K562 (cell line): ENCODE data around the gene ANKRD13B. TPM values are rescaled to one million over a fixed set of nuclear protein-coding genes. Genes with fewer than 3 reads are reported as not detected.

Experiments used
- ATAC-seq: fragments of 200-7000 bp; cut with Tn5 transposase; 3 replicates; pipeline ENCODE4 v1.9.1; 2020; ENCODE audit warnings: moderate library complexity
- BruUV-seq: library from RNA; stranded (reverse); fragments of 400-500 nt; replicated peaks from 2 replicates; lab custom pipeline; 2021; lab: Mats Ljungman, UMichigan
- CTCF ChIA-PET: fragments of 300-600 bp; formaldehyde crosslinking; extraction: SDS; loops from one replicate; lab custom pipeline; 2021; ENCODE audit warnings: low intra/inter-chr PET ratio; lab: Yijun Ruan, JAX
- POLR2A ChIA-PET: fragments of 300-600, 350-650 bp; sonication (Branson Sonifier 250); formaldehyde crosslinking; extraction: SDS; loops from one replicate; lab custom pipeline; 2021; ENCODE audit warnings: antibody characterized with exemption, inconsistent platforms; lab: Yijun Ruan, JAX
- DNase-seq, 4 experiments: peaks; one replicate each; pipeline versions ENCODE4 v3.0.0 to v3.0.0-alpha.2; 2011 to 2018; ENCODE audit warnings: low spot score in 3 of 4, mixed read lengths in 3 of 4; ENCODE audit errors: extremely low read depth in 1 of 4
- FAIRE-seq: peaks from 2 replicates; lab custom pipeline; 2011; peaks lifted over from hg19 to GRCh38; lab: Jason Lieb, UNC
- H2AFZ ChIP-seq: 2 replicates; pipeline ENCODE4 v1.6.0; 2011; ENCODE audit warnings: low read depth, low read length, control low read depth, inconsistent platforms
- H3K27ac ChIP-seq: fragments of 200-600 bp; 3 replicates; pipeline ENCODE4 v1.8.0; 2011; ENCODE audit warnings: low read depth, mild to moderate bottlenecking, control low read depth, inconsistent platforms, low read length, moderate library complexity, mixed read lengths; ENCODE audit errors: extremely low read depth
- H3K27me3 ChIP-seq, 2 experiments: fragments of 300-600 bp in 1 of 2; 2 replicates in 1 of 2; 3 replicates in 1 of 2; pipeline versions ENCODE4 v1.6.0 to v1.8.0; 2011; ENCODE audit warnings: inconsistent platforms in 2 of 2, low read length in 2 of 2, mild to moderate bottlenecking in 1 of 2, mixed read lengths in 1 of 2, moderate library complexity in 1 of 2; ENCODE audit not compliant: control insufficient read depth in 2 of 2, insufficient read depth in 2 of 2
- H3K36me3 ChIP-seq: fragments of 300-600 bp; 3 replicates; pipeline ENCODE4 v1.8.0; 2011; ENCODE audit warnings: mild to moderate bottlenecking, low read length, inconsistent platforms; ENCODE audit not compliant: control insufficient read depth, insufficient read depth
- H3K4me1 ChIP-seq, 2 experiments: fragments of 200-600 bp in 1 of 2; replicated peaks in 1 of 2; 2 replicates in 1 of 2; 3 replicates in 1 of 2; pipeline versions ENCODE4 v1.5.1 to v1.8.0; 2011; ENCODE audit warnings: inconsistent platforms in 2 of 2, low read length in 2 of 2, mild to moderate bottlenecking in 1 of 2, mixed read lengths in 1 of 2, moderate library complexity in 1 of 2; ENCODE audit not compliant: control insufficient read depth in 2 of 2, insufficient read depth in 2 of 2
- H3K4me2 ChIP-seq: 2 replicates; pipeline ENCODE4 v1.6.1; 2011; ENCODE audit warnings: low read length, control low read depth, inconsistent platforms, mixed read lengths; ENCODE audit not compliant: insufficient read depth
- H3K4me3 ChIP-seq: fragments of 200-600 bp; sonication (generic), shearing (Covaris generic); 2 replicates; pipeline ENCODE4 v1.5.1; 2016; ENCODE audit warnings: control low read depth, inconsistent platforms
- H3K79me2 ChIP-seq: fragments of 200-600 bp; 3 replicates; pipeline ENCODE4 v1.8.0; 2011; ENCODE audit warnings: low read length, inconsistent platforms; ENCODE audit not compliant: control insufficient read depth, insufficient read depth
- H3K9ac ChIP-seq, 2 experiments: 2 replicates each; pipeline versions ENCODE4 v1.6.0 to v1.6.1; 2011; ENCODE audit warnings: low read depth in 2 of 2, low read length in 2 of 2, control low read depth in 1 of 2, inconsistent platforms in 1 of 2, mild to moderate bottlenecking in 1 of 2, mixed read lengths in 1 of 2; ENCODE audit not compliant: insufficient read depth in 1 of 2
- H3K9me1 ChIP-seq: one replicate; pipeline ENCODE4 v1.6.0; 2011; ENCODE audit warnings: inconsistent platforms, mild to moderate bottlenecking, low read length, moderate library complexity; ENCODE audit not compliant: control insufficient read depth, insufficient read depth
- H3K9me3 ChIP-seq: replicated peaks from 2 replicates; pipeline ENCODE4 v1.5.1; 2011; ENCODE audit warnings: low read depth, low read length, inconsistent platforms; ENCODE audit not compliant: control insufficient read depth, insufficient read depth
- H4K20me1 ChIP-seq: replicated peaks from 2 replicates; pipeline ENCODE4 v1.6.1; 2011; ENCODE audit warnings: low read length, inconsistent platforms, mixed read lengths; ENCODE audit not compliant: control insufficient read depth, insufficient read depth
- E2F6 ChIP-seq, 2 experiments: IDR thresholded peaks; 2 replicates each; pipeline ENCODE4 v1.6.1; 2011; ENCODE audit warnings: borderline replicate concordance in 1 of 2, control low read depth in 1 of 2, low read depth in 1 of 2, low read length in 1 of 2, mild to moderate bottlenecking in 1 of 2, mixed read lengths in 1 of 2, moderate library complexity in 1 of 2; ENCODE audit not compliant: insufficient read depth in 1 of 2, insufficient read length in 1 of 2, poor library complexity in 1 of 2, severe bottlenecking in 1 of 2; ENCODE audit errors: extremely low read depth in 1 of 2
- FOXK2 ChIP-seq, 2 experiments: fragments of 450-650 bp; IDR thresholded peaks in 1 of 2; conservative IDR thresholded peaks in 1 of 2; 2 replicates each; pipeline ENCODE4 v1.6.1; 2016; ENCODE audit warnings: low read depth in 2 of 2, mild to moderate bottlenecking in 1 of 2
- GABPA ChIP-seq: fragments of 200-800 bp; sonication (Bioruptor generic); conservative IDR thresholded peaks from 2 replicates; pipeline ENCODE4 v1.6.1; 2016; ENCODE audit warnings: low read depth, missing genetic modification characterization, missing compliant biosample characterization
- NR3C1 ChIP-seq: sonication (generic); formaldehyde crosslinking; IDR thresholded peaks from 2 replicates; pipeline ENCODE4 v1.8.1; 2022; ENCODE audit warnings: missing genetic modification reagents
- WGBS: fragments of 100-300 bp; shearing (Covaris generic); methylation state at CpG from one replicate; pipeline ENCODE4 v1.1.6; 2016; ENCODE audit warnings: low coverage, mixed read lengths; ENCODE audit not compliant: insufficient coverage; ENCODE audit errors: missing lambda C conversion rate; 5-methylcytosine and 5-hydroxymethylcytosine counted together
- in situ Hi-C: fragments of 300-500 bp; cut with MboI; formaldehyde crosslinking; loops from 4 replicates; pipeline ENCODE4 v1.15.0; 2018; ENCODE audit warnings: inconsistent platforms, mixed read lengths
- intact Hi-C: fragments of 100-400 bp; cut with micrococcal nuclease; formaldehyde crosslinking; loops from 2 replicates; pipeline ENCODE4 v1.14.2; 2022
- polyA plus RNA-seq, 8 experiments: library from polyadenylated mRNA; depleted of rRNA in 4 of 8; stranded (reverse) in 5 of 8; unstranded in 3 of 8; fragments of >200 nt; fragmentation: Nextera tagmentation in 2 of 8; fragmentation: Illumina TruSeq in 1 of 8; extraction: Ambion mirVana in 2 of 8; extraction: Trizol in 1 of 8; gene quantifications; 2 replicates each; pipeline versions ENCODE4 v1.2.1 to v1.2.3, GENCODE V29; 2011 to 2014; ENCODE audit warnings: inconsistent platforms in 1 of 8, missing spikeins in 1 of 8
- total RNA-seq, 7 experiments: library from RNA; depleted of rRNA in 6 of 7; stranded (reverse); fragments of >200 nt in 6 of 7; fragmentation: Illumina TruSeq in 2 of 7; extraction: Trizol in 2 of 7; gene quantifications; 2 replicates each; pipeline versions ENCODE4 v1.2.1 to v1.2.3, GENCODE V29; 2011 to 2021; ENCODE audit warnings: low replicate concordance in 1 of 7
- TF ChIP-seq, protein P1 (sequence below): fragments of 200-800 bp; sonication (Bioruptor generic); IDR thresholded peaks from 2 replicates; pipeline ENCODE4 v1.6.1; 2017; ENCODE audit warnings: missing genetic modification characterization, missing compliant biosample characterization

Gene ANKRD13B
- total and polyA plus RNA-seq, 9 of the 15 experiments (the other 6 are each of a cell fraction or from before 2014, with no cell fraction given), result 0.15 to 28.1 (median 4.6) TPM

GRCh38 chr17:29566473-29567303 lies 26.2 kb upstream of the ANKRD13B start, which contains the start of gene ABHD15 (continued):
- no peak for TF ChIP-seq GABPA (tag)

DNA sequence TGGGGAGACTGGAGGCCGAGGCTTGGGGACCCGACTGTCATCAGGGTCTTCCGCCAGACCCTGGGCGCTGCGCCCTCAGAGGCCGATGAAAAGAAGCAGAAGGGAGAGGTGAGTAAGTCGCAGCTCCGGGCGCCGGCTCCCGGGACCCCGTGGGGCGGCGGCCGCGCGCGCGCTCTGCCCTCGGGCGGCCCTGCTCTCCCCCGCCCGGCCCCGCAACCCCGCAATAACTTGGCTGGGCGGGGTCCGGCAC lies 25.7 kb upstream of the ANKRD13B start:
- FAIRE-seq, result no peak
- CTCF ChIA-PET, result interaction anchor here (1.5 kb wide), 1 partner anchor 197 kb away, joined by 3 read pairs; no protein-coding TSS in a partner anchor
- BruUV-seq, result no TSS peak
- Histone ChIP-seq H3K9ac (peak overlapping the region; percentile 75 to 96; a peak in 3 of 4 replicates), H2AFZ (peak overlapping the region; percentile 97; the same call in 1 of the 2 replicates), H3K27ac (no peak overlapping the region), H3K36me3 (no peaks in the 10 kb centered on the region), H3K9me1 (peaks cover 3% of the 10 kb centered on the region), H3K9me3 (no peaks in the 10 kb centered on the region), H4K20me1 (peaks cover under 1% of the 10 kb centered on the region; the same call in 1 of the 2 replicates), H3K79me2 (no peaks in the 10 kb centered on the region), H3K4me2 (peak overlapping the region; percentile 78), H3K4me1 (peaks cover 3 to 48% of the 10 kb centered on the region in 2 experiments; a peak in 4 of 5 replicates), H3K4me3 (peak overlapping the region; percentile 57), H3K27me3 (no peaks in the 10 kb centered on the region; a peak in 1 of 5 replicates)
- TF ChIP-seq FOXK2 (conservative IDR thresholded peaks at IDR 0.05 in 1 of 2, IDR thresholded peaks at IDR 0.05 in 1 of 2; ENCODE audit: low read depth in 2 of 2), result no peak
- TF ChIP-seq, protein P1, sequence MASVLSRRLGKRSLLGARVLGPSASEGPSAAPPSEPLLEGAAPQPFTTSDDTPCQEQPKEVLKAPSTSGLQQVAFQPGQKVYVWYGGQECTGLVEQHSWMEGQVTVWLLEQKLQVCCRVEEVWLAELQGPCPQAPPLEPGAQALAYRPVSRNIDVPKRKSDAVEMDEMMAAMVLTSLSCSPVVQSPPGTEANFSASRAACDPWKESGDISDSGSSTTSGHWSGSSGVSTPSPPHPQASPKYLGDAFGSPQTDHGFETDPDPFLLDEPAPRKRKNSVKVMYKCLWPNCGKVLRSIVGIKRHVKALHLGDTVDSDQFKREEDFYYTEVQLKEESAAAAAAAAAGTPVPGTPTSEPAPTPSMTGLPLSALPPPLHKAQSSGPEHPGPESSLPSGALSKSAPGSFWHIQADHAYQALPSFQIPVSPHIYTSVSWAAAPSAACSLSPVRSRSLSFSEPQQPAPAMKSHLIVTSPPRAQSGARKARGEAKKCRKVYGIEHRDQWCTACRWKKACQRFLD, result no peak
- TF ChIP-seq E2F6 (IDR thresholded peaks at IDR 0.05; ENCODE audit: borderline replicate concordance in 1 of 2, extremely low read depth in 1 of 2, insufficient read depth in 1 of 2, insufficient read length in 1 of 2, low read depth in 1 of 2, low read length in 1 of 2, poor library complexity in 1 of 2, severe bottlenecking in 1 of 2), result peak in 1 of 2 experiments; percentile 31
- TF ChIP-seq NR3C1 (CRISPR knock-in tag), result no peak
- intact Hi-C loops, result no loop called here
- peak; percentile 48 to 76 (median 64) for DNase-seq
- WGBS, result 0% methylated on average over 6 of the region's 27 CpGs
- in situ Hi-C loops, result no loop called here
- ATAC-seq, result peak; percentile 56
- POLR2A ChIA-PET, result no interaction called here
